Measurements from ENCODE around the gene SLC9A8.
"Not testable (repeated sequence)": the region's sequence is repeated elsewhere in the genome, so short reads cannot be mapped to it uniquely, and the experiment has no call there.

SLC9A8 gene

GRCh38 chr20:49880724-49881445, 68.3 kb downstream of the SLC9A8 start:
- no peak for FAIRE-seq

- FAIRE-seq = no peak
These were observed 69.7 kb downstream of the SLC9A8 start for GRCh38 chr20:49882171-49882970.

- FAIRE-seq = no peak
These were observed 70.7 kb downstream of the SLC9A8 start for GRCh38 chr20:49883246-49883802.

- no peak for FAIRE-seq
These were observed 73.1 kb downstream of the SLC9A8 start for GRCh38 chr20:49885558-49886332.

- FAIRE-seq = no peak
These were observed 74.1 kb downstream of the SLC9A8 start for GRCh38 chr20:49886571-49887213.

- no peak for FAIRE-seq
These were observed 74.9 kb downstream of the SLC9A8 start for GRCh38 chr20:49887251-49888211.

GRCh38 chr20:49888212-49889000, 75.8 kb downstream of the SLC9A8 start:
- FAIRE-seq = no peak

- FAIRE-seq = no peak
These were observed 76.6 kb downstream of the SLC9A8 start for GRCh38 chr20:49889001-49889934.

- no peak for FAIRE-seq
These were observed 77.3 kb downstream of the SLC9A8 start for GRCh38 chr20:49889935-49890333.

- FAIRE-seq = no peak
These were observed 78.1 kb downstream of the SLC9A8 start for GRCh38 chr20:49890471-49891361.

GRCh38 chr20:49891476-49892110, 79.0 kb downstream of the SLC9A8 start:
- no peak for FAIRE-seq

- no peak for FAIRE-seq
These were observed 79.6 kb downstream of the SLC9A8 start for GRCh38 chr20:49892260-49892659.

GRCh38 chr20:49892817-49893216, 80.2 kb downstream of the SLC9A8 start:
- FAIRE-seq = no peak

- FAIRE-seq = no peak
These were observed 80.8 kb downstream of the SLC9A8 start for GRCh38 chr20:49893242-49894072.

GRCh38 chr20:49894073-49894470, 81.4 kb downstream of the SLC9A8 start:
- FAIRE-seq = no peak

- not testable (repeated sequence) for FAIRE-seq
These were observed 83.0 kb downstream of the SLC9A8 start for GRCh38 chr20:49895474-49896093.

Measured in colon (tissue), 2 donors.